ENCODE data around the gene SLC9A9. TPM values are rescaled to one million over a fixed set of nuclear protein-coding genes. Genes with fewer than 3 reads are reported as not detected.

SLC9A9 gene
- polyA plus RNA-seq, 1 of the 3 experiments (the other 2 are of a cell fraction) = 0.05 TPM

GRCh38 chr3:143437405-143437804, 410.9 kb downstream of the SLC9A9 start (continued):
- no peak for TF ChIP-seq USF2 (IDR thresholded peaks at IDR 0.05; ENCODE audit: borderline replicate concordance, low read depth, low read length)
- no peak for TF ChIP-seq FOXM1 (IDR thresholded peaks at IDR 0.05; ENCODE audit: low read depth)
- no peak for TF ChIP-seq GATA2 (CRISPR knock-in tag; IDR thresholded peaks at IDR 0.05)
- no peak for TF ChIP-seq ELF1 (IDR thresholded peaks at IDR 0.05)

- DNase-seq = no peak
- Histone ChIP-seq H3K4me1 (ENCODE audit: control insufficient read depth in 1 of 2, insufficient read depth in 2 of 2, low read depth in 1 of 2, low read length in 1 of 2) (no peaks in the 10 kb centered on the region), H3K27me3 (ENCODE audit: insufficient read depth) (no peaks in the 10 kb centered on the region; the same call in 1 of the 2 replicates), H3K27ac (ENCODE audit: low read depth in 2 of 2, low read length in 1 of 2) (no peak overlapping the region), H3K36me3 (replicated peaks in 1 of 2; ENCODE audit: control insufficient read depth in 1 of 2, insufficient read depth in 2 of 2, low read length in 1 of 2) (no peaks in the 10 kb centered on the region), H3K79me2 (ENCODE audit: insufficient read depth) (no peaks in the 10 kb centered on the region), H3K4me2 (no peak overlapping the region), H3K9me2 (no peaks in the 10 kb centered on the region), H3F3A (replicated peaks; ENCODE audit: insufficient read depth) (no peaks in the 10 kb centered on the region), H4K20me1 (ENCODE audit: insufficient read depth) (no peaks in the 10 kb centered on the region), H2AFZ (ENCODE audit: low read depth) (no peak overlapping the region), H3K4me3 (ENCODE audit: low read depth in 2 of 2, low read length in 1 of 2) (no peak overlapping the region), H3K9me3 (no peaks in the 10 kb centered on the region), H3K9ac (no peak overlapping the region)
- WGBS (ENCODE audit: low lambda C conversion rate) = 33% methylated on average over 5 of the region's 5 CpGs
- TF ChIP-seq ELF1 (IDR thresholded peaks at IDR 0.05) (no peak), TAF1 (IDR thresholded peaks at IDR 0.05; ENCODE audit: borderline replicate concordance, low read depth, low read length) (no peak), USF2 (IDR thresholded peaks at IDR 0.05; ENCODE audit: borderline replicate concordance, low read depth, low read length) (no peak), CTCF (IDR thresholded peaks at IDR 0.05) (no peak), USF1 (IDR thresholded peaks at IDR 0.05; ENCODE audit: borderline replicate concordance, low read depth) (no peak), FOXJ3 (CRISPR knock-in tag; IDR thresholded peaks at IDR 0.05) (no peak), ZBTB33 (IDR thresholded peaks at IDR 0.05; ENCODE audit: borderline replicate concordance, low read depth) (no peak), RFX5 (IDR thresholded peaks at IDR 0.05; ENCODE audit: low read length) (no peak), RXRA (IDR thresholded peaks at IDR 0.05; ENCODE audit: borderline replicate concordance, low read depth) (no peak), POLR2AphosphoS5 (IDR thresholded peaks at IDR 0.05; ENCODE audit: low read depth, low read length) (no peak), MEF2A (IDR thresholded peaks at IDR 0.05; ENCODE audit: borderline replicate concordance, low read depth) (no peak), MAX (IDR thresholded peaks at IDR 0.05; ENCODE audit: low read depth) (no peak)
- ChIA-PET CTCF (interaction anchor here (0.6 kb wide), 1 partner anchor 118 kb away, joined by 3 read pairs; no protein-coding TSS in a partner anchor), POLR2A (no interaction called here)
Measured at GRCh38 chr3:143436231-143436930, 411.9 kb downstream of the SLC9A9 start.

Data from SK-N-SH (cell line).